Measurements from ENCODE around the gene GPR31.

DNA sequence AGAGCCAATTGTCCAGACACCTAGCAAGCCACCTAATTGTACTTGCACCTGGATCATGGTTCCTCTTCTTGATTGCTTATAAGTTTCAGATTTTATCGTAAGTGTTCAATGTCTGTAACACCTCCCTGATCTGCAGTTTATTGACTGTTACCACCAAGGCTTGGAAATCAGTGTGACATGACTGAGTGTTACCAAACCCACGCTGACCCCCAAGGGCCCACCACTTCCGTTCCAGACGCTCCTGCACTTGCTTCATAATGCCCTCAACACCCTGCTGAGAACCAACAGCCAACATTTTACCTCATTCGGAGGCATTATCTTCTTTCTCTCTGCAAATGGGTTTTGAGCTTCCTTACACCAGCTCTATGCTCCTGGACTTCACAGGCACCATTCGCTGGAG is 28.6 kb downstream of the GPR31 start:
- TF ChIP-seq SUZ12 (IDR thresholded peaks at IDR 0.05; ENCODE audit: extremely low read depth, insufficient read depth, insufficient read length) (no peak), ZNF274 (IDR thresholded peaks at IDR 0.05; ENCODE audit: low read depth, low read length) (no peak), YY1 (IDR thresholded peaks at IDR 0.05; ENCODE audit: insufficient read depth, insufficient read length) (no peak)
